Right atrium auricular region (tissue), 2 donors: ENCODE data around the gene MYO18A. TPM values are rescaled to one million over a fixed set of nuclear protein-coding genes. Genes with fewer than 3 reads are reported as not detected.

Experiments used
- DNase-seq: peaks from one replicate; pipeline ENCODE4 v3.0.0-alpha.2; 2019; ENCODE audit warnings: low spot score
- H3K27ac ChIP-seq, 2 donors: fragments of 200-600 bp; sonication (generic); 1 replicate in 1 of 2; 2 replicates in 1 of 2; pipeline ENCODE4 v1.5.1; 2016 to 2019
- H3K27me3 ChIP-seq, 2 donors: fragments of 200-600 bp; sonication (generic); one replicate each; pipeline versions ENCODE4 v1.5.1 to v1.6.0; 2017 to 2019
- H3K36me3 ChIP-seq: fragments of 200-600 bp; sonication (generic); one replicate; pipeline ENCODE4 v1.5.1; 2016
- H3K4me1 ChIP-seq, 2 donors: fragments of 200-600 bp; sonication (generic); one replicate each; pipeline versions ENCODE4 v1.5.1 to v1.6.0; 2017 to 2019
- H3K4me3 ChIP-seq, 2 donors: fragments of 200-600 bp; sonication (generic); 1 replicate in 1 of 2; 2 replicates in 1 of 2; pipeline ENCODE4 v1.5.1; 2017 to 2019; ENCODE audit warnings: mild to moderate bottlenecking in 1 of 2, moderate library complexity in 1 of 2
- H3K9me3 ChIP-seq, 2 donors: fragments of 200-600 bp; sonication (generic); one replicate each; pipeline ENCODE4 v1.5.1; 2019
- total RNA-seq, 2 donors: library from RNA; depleted of rRNA; stranded (reverse); fragments of >200 nt; gene quantifications; one replicate each; pipeline ENCODE4 v1.1.0, GENCODE V29; 2016
- TF ChIP-seq, protein P1 (sequence below), 2 donors: fragments of 200-600 bp; sonication (generic); IDR thresholded peaks; one replicate each; pipeline ENCODE4 v1.5.1; 2019; ENCODE audit warnings: antibody characterized with exemption in 2 of 2

MYO18A gene
- total RNA-seq, 2 donors from 2014 or later, result 159 to 219 TPM

GRCh38 chr17:29078183-29079045 lies 101.8 kb downstream of the MYO18A start:
- no peak overlapping the region for H3K4me3 ChIP-seq
- H3K36me3 ChIP-seq, result peaks cover 53% of the 10 kb centered on the region
- H3K27ac ChIP-seq, result peak overlapping the region in 1 of 2 donors; percentile 25
- TF ChIP-seq, protein P1, sequence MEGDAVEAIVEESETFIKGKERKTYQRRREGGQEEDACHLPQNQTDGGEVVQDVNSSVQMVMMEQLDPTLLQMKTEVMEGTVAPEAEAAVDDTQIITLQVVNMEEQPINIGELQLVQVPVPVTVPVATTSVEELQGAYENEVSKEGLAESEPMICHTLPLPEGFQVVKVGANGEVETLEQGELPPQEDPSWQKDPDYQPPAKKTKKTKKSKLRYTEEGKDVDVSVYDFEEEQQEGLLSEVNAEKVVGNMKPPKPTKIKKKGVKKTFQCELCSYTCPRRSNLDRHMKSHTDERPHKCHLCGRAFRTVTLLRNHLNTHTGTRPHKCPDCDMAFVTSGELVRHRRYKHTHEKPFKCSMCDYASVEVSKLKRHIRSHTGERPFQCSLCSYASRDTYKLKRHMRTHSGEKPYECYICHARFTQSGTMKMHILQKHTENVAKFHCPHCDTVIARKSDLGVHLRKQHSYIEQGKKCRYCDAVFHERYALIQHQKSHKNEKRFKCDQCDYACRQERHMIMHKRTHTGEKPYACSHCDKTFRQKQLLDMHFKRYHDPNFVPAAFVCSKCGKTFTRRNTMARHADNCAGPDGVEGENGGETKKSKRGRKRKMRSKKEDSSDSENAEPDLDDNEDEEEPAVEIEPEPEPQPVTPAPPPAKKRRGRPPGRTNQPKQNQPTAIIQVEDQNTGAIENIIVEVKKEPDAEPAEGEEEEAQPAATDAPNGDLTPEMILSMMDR (IDR thresholded peaks at IDR 0.05), result no peak
- peaks cover 0 to 16% of the 10 kb centered on the region in 2 donors for H3K4me1 ChIP-seq
- no peaks in the 10 kb centered on the region for H3K9me3 ChIP-seq
- H3K27me3 ChIP-seq, result no peaks in the 10 kb centered on the region
- no peak for DNase-seq

- Histone ChIP-seq H3K4me1 (peaks cover 0 to 16% of the 10 kb centered on the region in 2 donors), H3K27me3 (no peaks in the 10 kb centered on the region), H3K27ac (no peak overlapping the region), H3K9me3 (no peaks in the 10 kb centered on the region), H3K36me3 (peaks cover 43% of the 10 kb centered on the region), H3K4me3 (no peak overlapping the region)
- DNase-seq, result no peak
- TF ChIP-seq, protein P1 (IDR thresholded peaks at IDR 0.05), result no peak
Measured at GRCh38 chr17:29077320-29077719, 102.9 kb downstream of the MYO18A start.

DNA sequence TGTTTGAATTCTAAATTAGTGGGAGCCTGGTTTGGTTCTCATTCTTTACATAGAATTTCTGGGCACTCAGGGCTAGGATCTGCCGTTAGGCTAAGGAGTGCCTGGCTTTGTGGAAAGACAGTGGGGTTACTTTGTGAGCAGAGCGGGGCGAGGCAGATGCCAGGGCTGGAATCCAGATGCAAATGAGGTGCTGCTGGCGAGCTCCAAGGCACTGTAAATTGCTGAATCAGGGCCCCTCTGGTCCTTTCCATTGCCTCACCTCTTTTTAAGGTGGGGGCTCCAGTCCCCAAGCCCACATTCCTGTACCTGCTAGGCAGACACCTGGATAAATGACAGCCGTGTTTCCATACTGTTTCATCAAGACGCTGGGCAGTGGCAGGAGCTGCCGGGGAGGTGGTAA lies 103.5 kb downstream of the MYO18A start:
- Histone ChIP-seq H3K27ac (no peak overlapping the region), H3K36me3 (peaks cover 37% of the 10 kb centered on the region), H3K4me1 (peaks cover 0 to 16% of the 10 kb centered on the region in 2 donors), H3K9me3 (no peaks in the 10 kb centered on the region), H3K27me3 (no peaks in the 10 kb centered on the region), H3K4me3 (no peak overlapping the region)
- DNase-seq, result no peak
- TF ChIP-seq, protein P1 (IDR thresholded peaks at IDR 0.05), result no peak

GRCh38 chr17:29076087-29076486 lies 104.1 kb downstream of the MYO18A start:
- no peak overlapping the region for H3K4me3 ChIP-seq
- H3K36me3 ChIP-seq, result peaks cover 31% of the 10 kb centered on the region
- no peak overlapping the region for H3K27ac ChIP-seq
- TF ChIP-seq, protein P1 (IDR thresholded peaks at IDR 0.05), result no peak
- H3K4me1 ChIP-seq, result peaks cover 0 to 17% of the 10 kb centered on the region in 2 donors
- no peaks in the 10 kb centered on the region for H3K9me3 ChIP-seq
- no peak for DNase-seq
- no peaks in the 10 kb centered on the region for H3K27me3 ChIP-seq

DNA sequence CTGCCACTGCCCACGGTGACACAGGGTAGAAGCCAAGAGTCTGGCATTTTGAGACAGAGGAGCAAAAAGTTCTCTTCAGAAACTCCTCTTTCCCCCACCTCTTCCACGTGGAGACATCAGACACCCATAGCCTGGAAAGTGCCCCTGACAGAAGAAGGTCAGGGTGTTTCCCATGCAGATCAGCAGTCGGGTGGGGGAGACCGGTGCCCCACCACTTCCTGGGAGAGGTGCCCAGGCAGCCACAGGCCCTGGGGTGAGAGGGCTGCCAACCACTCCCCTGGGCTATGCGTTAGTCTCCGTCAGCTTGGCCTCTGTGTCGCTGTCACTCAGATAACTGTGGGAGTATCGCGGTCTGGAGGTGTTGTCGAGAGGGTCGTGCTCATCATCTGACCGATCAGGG lies 105.7 kb downstream of the MYO18A start:
- Histone ChIP-seq H3K27ac (peak overlapping the region in 1 of 2 donors; percentile 24), H3K27me3 (no peaks in the 10 kb centered on the region), H3K4me3 (no peak overlapping the region), H3K9me3 (no peaks in the 10 kb centered on the region), H3K4me1 (peaks cover 0 to 32% of the 10 kb centered on the region in 2 donors), H3K36me3 (peaks cover 15% of the 10 kb centered on the region)
- no peak for DNase-seq
- TF ChIP-seq, protein P1 (IDR thresholded peaks at IDR 0.05), result no peak
